B cell (primary cell): ENCODE results near the gene CFB.

ENCODE experiments used
- EZH2 ChIP-seq: IDR thresholded peaks from 2 replicates; pipeline ENCODE4 v1.6.1; 2012; ENCODE audit warnings: borderline replicate concordance, low read depth, mild to moderate bottlenecking, moderate library complexity, low read length; ENCODE audit not compliant: insufficient read depth, poor library complexity, severe bottlenecking
- TF ChIP-seq, protein P1 (sequence below): fragments of 200-600 bp; IDR thresholded peaks from one replicate; pipeline ENCODE4 v1.8.0; 2022; ENCODE audit warnings: antibody characterized with exemption, mild to moderate bottlenecking

DNA sequence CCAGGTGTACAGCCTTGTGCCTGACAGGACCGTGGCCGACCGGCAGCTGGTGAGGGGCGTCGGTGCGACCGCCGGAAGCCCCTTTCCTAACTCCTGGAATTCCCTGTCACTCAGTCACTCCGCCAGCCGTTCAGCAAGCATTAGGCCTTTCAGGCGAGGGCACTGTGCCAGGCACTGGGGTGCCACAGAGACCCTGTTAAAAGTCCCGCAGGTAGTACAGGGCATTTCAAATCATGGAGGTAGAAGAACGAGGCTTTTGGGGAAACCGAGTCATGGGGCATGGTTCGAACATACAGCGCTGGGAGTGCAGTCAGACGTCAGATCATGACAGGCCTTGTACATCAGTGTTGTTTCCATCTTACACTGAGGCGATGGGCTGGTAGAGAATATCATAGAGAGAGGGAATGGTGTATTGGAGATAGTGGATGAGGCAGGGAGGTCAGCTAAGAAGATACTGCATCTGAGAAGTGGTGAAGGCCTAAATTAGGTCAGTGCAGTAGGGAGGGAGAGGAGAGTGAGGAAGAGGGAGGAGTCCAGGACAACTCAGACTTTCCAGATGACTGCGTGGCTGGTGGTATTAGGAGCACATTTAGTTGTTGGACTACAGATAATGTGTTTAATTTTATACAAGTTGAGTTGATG is 26.9 kb downstream of the CFB start:
- TF ChIP-seq, protein P1, sequence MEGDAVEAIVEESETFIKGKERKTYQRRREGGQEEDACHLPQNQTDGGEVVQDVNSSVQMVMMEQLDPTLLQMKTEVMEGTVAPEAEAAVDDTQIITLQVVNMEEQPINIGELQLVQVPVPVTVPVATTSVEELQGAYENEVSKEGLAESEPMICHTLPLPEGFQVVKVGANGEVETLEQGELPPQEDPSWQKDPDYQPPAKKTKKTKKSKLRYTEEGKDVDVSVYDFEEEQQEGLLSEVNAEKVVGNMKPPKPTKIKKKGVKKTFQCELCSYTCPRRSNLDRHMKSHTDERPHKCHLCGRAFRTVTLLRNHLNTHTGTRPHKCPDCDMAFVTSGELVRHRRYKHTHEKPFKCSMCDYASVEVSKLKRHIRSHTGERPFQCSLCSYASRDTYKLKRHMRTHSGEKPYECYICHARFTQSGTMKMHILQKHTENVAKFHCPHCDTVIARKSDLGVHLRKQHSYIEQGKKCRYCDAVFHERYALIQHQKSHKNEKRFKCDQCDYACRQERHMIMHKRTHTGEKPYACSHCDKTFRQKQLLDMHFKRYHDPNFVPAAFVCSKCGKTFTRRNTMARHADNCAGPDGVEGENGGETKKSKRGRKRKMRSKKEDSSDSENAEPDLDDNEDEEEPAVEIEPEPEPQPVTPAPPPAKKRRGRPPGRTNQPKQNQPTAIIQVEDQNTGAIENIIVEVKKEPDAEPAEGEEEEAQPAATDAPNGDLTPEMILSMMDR, result no peak
- no peak for TF ChIP-seq EZH2
